K562 (cell line): ENCODE data around the gene MN1. TPM values are rescaled to one million over a fixed set of nuclear protein-coding genes. Genes with fewer than 3 reads are reported as not detected.

ENCODE experiments used
- ATAC-seq: fragments of 200-7000 bp; cut with Tn5 transposase; 3 replicates; pipeline ENCODE4 v1.9.1; 2020; ENCODE audit warnings: moderate library complexity
- BruUV-seq: library from RNA; stranded (reverse); fragments of 400-500 nt; replicated peaks from 2 replicates; lab custom pipeline; 2021; lab: Mats Ljungman, UMichigan
- CTCF ChIA-PET: fragments of 300-600 bp; formaldehyde crosslinking; extraction: SDS; loops from one replicate; lab custom pipeline; 2021; ENCODE audit warnings: low intra/inter-chr PET ratio; lab: Yijun Ruan, JAX
- POLR2A ChIA-PET: fragments of 300-600, 350-650 bp; sonication (Branson Sonifier 250); formaldehyde crosslinking; extraction: SDS; loops from one replicate; lab custom pipeline; 2021; ENCODE audit warnings: antibody characterized with exemption, inconsistent platforms; lab: Yijun Ruan, JAX
- DNase-seq, 4 experiments: peaks; one replicate each; pipeline versions ENCODE4 v3.0.0 to v3.0.0-alpha.2; 2011 to 2018; ENCODE audit warnings: low spot score in 3 of 4, mixed read lengths in 3 of 4; ENCODE audit errors: extremely low read depth in 1 of 4
- FAIRE-seq: peaks from 2 replicates; lab custom pipeline; 2011; peaks lifted over from hg19 to GRCh38; lab: Jason Lieb, UNC
- H2AFZ ChIP-seq: 2 replicates; pipeline ENCODE4 v1.6.0; 2011; ENCODE audit warnings: low read depth, low read length, control low read depth, inconsistent platforms
- H3K27ac ChIP-seq: fragments of 200-600 bp; 3 replicates; pipeline ENCODE4 v1.8.0; 2011; ENCODE audit warnings: low read depth, mild to moderate bottlenecking, control low read depth, inconsistent platforms, low read length, moderate library complexity, mixed read lengths; ENCODE audit errors: extremely low read depth
- H3K27me3 ChIP-seq, 2 experiments: fragments of 300-600 bp in 1 of 2; 2 replicates in 1 of 2; 3 replicates in 1 of 2; pipeline versions ENCODE4 v1.6.0 to v1.8.0; 2011; ENCODE audit warnings: inconsistent platforms in 2 of 2, low read length in 2 of 2, mild to moderate bottlenecking in 1 of 2, mixed read lengths in 1 of 2, moderate library complexity in 1 of 2; ENCODE audit not compliant: control insufficient read depth in 2 of 2, insufficient read depth in 2 of 2
- H3K36me3 ChIP-seq: fragments of 300-600 bp; 3 replicates; pipeline ENCODE4 v1.8.0; 2011; ENCODE audit warnings: mild to moderate bottlenecking, low read length, inconsistent platforms; ENCODE audit not compliant: control insufficient read depth, insufficient read depth
- H3K4me1 ChIP-seq, 2 experiments: fragments of 200-600 bp in 1 of 2; replicated peaks in 1 of 2; 2 replicates in 1 of 2; 3 replicates in 1 of 2; pipeline versions ENCODE4 v1.5.1 to v1.8.0; 2011; ENCODE audit warnings: inconsistent platforms in 2 of 2, low read length in 2 of 2, mild to moderate bottlenecking in 1 of 2, mixed read lengths in 1 of 2, moderate library complexity in 1 of 2; ENCODE audit not compliant: control insufficient read depth in 2 of 2, insufficient read depth in 2 of 2
- H3K4me2 ChIP-seq: 2 replicates; pipeline ENCODE4 v1.6.1; 2011; ENCODE audit warnings: low read length, control low read depth, inconsistent platforms, mixed read lengths; ENCODE audit not compliant: insufficient read depth
- H3K4me3 ChIP-seq: fragments of 200-600 bp; sonication (generic), shearing (Covaris generic); 2 replicates; pipeline ENCODE4 v1.5.1; 2016; ENCODE audit warnings: control low read depth, inconsistent platforms
- H3K79me2 ChIP-seq: fragments of 200-600 bp; 3 replicates; pipeline ENCODE4 v1.8.0; 2011; ENCODE audit warnings: low read length, inconsistent platforms; ENCODE audit not compliant: control insufficient read depth, insufficient read depth
- H3K9ac ChIP-seq, 2 experiments: 2 replicates each; pipeline versions ENCODE4 v1.6.0 to v1.6.1; 2011; ENCODE audit warnings: low read depth in 2 of 2, low read length in 2 of 2, control low read depth in 1 of 2, inconsistent platforms in 1 of 2, mild to moderate bottlenecking in 1 of 2, mixed read lengths in 1 of 2; ENCODE audit not compliant: insufficient read depth in 1 of 2
- H3K9me1 ChIP-seq: one replicate; pipeline ENCODE4 v1.6.0; 2011; ENCODE audit warnings: inconsistent platforms, mild to moderate bottlenecking, low read length, moderate library complexity; ENCODE audit not compliant: control insufficient read depth, insufficient read depth
- H3K9me3 ChIP-seq: replicated peaks from 2 replicates; pipeline ENCODE4 v1.5.1; 2011; ENCODE audit warnings: low read depth, low read length, inconsistent platforms; ENCODE audit not compliant: control insufficient read depth, insufficient read depth
- H4K20me1 ChIP-seq: replicated peaks from 2 replicates; pipeline ENCODE4 v1.6.1; 2011; ENCODE audit warnings: low read length, inconsistent platforms, mixed read lengths; ENCODE audit not compliant: control insufficient read depth, insufficient read depth
- BCOR ChIP-seq: fragments of 450-650 bp; IDR thresholded peaks from 2 replicates; pipeline ENCODE4 v1.6.1; 2016
- BMI1 ChIP-seq: fragments of 150-350 bp; IDR thresholded peaks from 2 replicates; pipeline ENCODE4 v1.6.1; 2014; ENCODE audit warnings: low read length
- ESRRA ChIP-seq: fragments of 450-650 bp; IDR thresholded peaks from 2 replicates; pipeline ENCODE4 v1.6.1; 2014; ENCODE audit warnings: low read depth, mild to moderate bottlenecking, moderate library complexity, borderline replicate concordance
- SUPT5H ChIP-seq: fragments of 450-650 bp; IDR thresholded peaks from 2 replicates; pipeline ENCODE4 v1.6.1; 2016
- ZBTB1 ChIP-seq: sonication (generic); formaldehyde crosslinking; IDR thresholded peaks from 2 replicates; pipeline ENCODE4 v1.8.1; 2023; ENCODE audit warnings: missing genetic modification reagents, low read depth, mild to moderate bottlenecking, borderline replicate concordance
- ZNF785 ChIP-seq: fragments of 250-450 bp; sonication (Bioruptor Pico); IDR thresholded peaks from 2 replicates; pipeline ENCODE4 v1.4.0; 2020; ENCODE audit warnings: mild to moderate bottlenecking
- WGBS: fragments of 100-300 bp; shearing (Covaris generic); methylation state at CpG from one replicate; pipeline ENCODE4 v1.1.6; 2016; ENCODE audit warnings: low coverage, mixed read lengths; ENCODE audit not compliant: insufficient coverage; ENCODE audit errors: missing lambda C conversion rate; 5-methylcytosine and 5-hydroxymethylcytosine counted together
- in situ Hi-C: fragments of 300-500 bp; cut with MboI; formaldehyde crosslinking; loops from 4 replicates; pipeline ENCODE4 v1.15.0; 2018; ENCODE audit warnings: inconsistent platforms, mixed read lengths
- intact Hi-C: fragments of 100-400 bp; cut with micrococcal nuclease; formaldehyde crosslinking; loops from 2 replicates; pipeline ENCODE4 v1.14.2; 2022
- polyA plus RNA-seq, 8 experiments: library from polyadenylated mRNA; depleted of rRNA in 4 of 8; stranded (reverse) in 5 of 8; unstranded in 3 of 8; fragments of >200 nt; fragmentation: Nextera tagmentation in 2 of 8; fragmentation: Illumina TruSeq in 1 of 8; extraction: Ambion mirVana in 2 of 8; extraction: Trizol in 1 of 8; gene quantifications; 2 replicates each; pipeline versions ENCODE4 v1.2.1 to v1.2.3, GENCODE V29; 2011 to 2014; ENCODE audit warnings: inconsistent platforms in 1 of 8, missing spikeins in 1 of 8
- total RNA-seq, 7 experiments: library from RNA; depleted of rRNA in 6 of 7; stranded (reverse); fragments of >200 nt in 6 of 7; fragmentation: Illumina TruSeq in 2 of 7; extraction: Trizol in 2 of 7; gene quantifications; 2 replicates each; pipeline versions ENCODE4 v1.2.1 to v1.2.3, GENCODE V29; 2011 to 2021; ENCODE audit warnings: low replicate concordance in 1 of 7
- TF ChIP-seq, protein P1 (sequence below), 3 experiments: fragments of 200-800 bp in 1 of 3; fragments of 250-450 bp in 1 of 3; fragments of 450-650 bp in 1 of 3; sonication (Bioruptor Pico) in 1 of 3; sonication (Bioruptor generic) in 1 of 3; formaldehyde crosslinking in 1 of 3; IDR thresholded peaks; 2 replicates each; pipeline versions ENCODE4 v1.6.1 to v1.8.0; 2016 to 2022; ENCODE audit warnings: mild to moderate bottlenecking in 2 of 3, missing genetic modification characterization in 2 of 3, missing compliant biosample characterization in 1 of 3, moderate library complexity in 1 of 3

The MN1 gene
- total and polyA plus RNA-seq, 9 of the 15 experiments (the other 6 are each of a cell fraction or from before 2014, with no cell fraction given): under 0.01 to 0.05 (median 0.03) TPM; not detected in 5

GRCh38 chr22:27827604-27828587, 26.3 kb upstream of the MN1 start:
- no TSS peak for BruUV-seq
- in situ Hi-C loops: no loop called here
- no peak overlapping the region for H3K9ac ChIP-seq

More at GRCh38 chr22:27827604-27828587, 26.3 kb upstream of the MN1 start:
- intact Hi-C loops: no loop called here
- no peak for DNase-seq
- no peaks in the 10 kb centered on the region; a peak in 1 of 5 replicates for H3K27me3 ChIP-seq
- TF ChIP-seq, protein P1, sequence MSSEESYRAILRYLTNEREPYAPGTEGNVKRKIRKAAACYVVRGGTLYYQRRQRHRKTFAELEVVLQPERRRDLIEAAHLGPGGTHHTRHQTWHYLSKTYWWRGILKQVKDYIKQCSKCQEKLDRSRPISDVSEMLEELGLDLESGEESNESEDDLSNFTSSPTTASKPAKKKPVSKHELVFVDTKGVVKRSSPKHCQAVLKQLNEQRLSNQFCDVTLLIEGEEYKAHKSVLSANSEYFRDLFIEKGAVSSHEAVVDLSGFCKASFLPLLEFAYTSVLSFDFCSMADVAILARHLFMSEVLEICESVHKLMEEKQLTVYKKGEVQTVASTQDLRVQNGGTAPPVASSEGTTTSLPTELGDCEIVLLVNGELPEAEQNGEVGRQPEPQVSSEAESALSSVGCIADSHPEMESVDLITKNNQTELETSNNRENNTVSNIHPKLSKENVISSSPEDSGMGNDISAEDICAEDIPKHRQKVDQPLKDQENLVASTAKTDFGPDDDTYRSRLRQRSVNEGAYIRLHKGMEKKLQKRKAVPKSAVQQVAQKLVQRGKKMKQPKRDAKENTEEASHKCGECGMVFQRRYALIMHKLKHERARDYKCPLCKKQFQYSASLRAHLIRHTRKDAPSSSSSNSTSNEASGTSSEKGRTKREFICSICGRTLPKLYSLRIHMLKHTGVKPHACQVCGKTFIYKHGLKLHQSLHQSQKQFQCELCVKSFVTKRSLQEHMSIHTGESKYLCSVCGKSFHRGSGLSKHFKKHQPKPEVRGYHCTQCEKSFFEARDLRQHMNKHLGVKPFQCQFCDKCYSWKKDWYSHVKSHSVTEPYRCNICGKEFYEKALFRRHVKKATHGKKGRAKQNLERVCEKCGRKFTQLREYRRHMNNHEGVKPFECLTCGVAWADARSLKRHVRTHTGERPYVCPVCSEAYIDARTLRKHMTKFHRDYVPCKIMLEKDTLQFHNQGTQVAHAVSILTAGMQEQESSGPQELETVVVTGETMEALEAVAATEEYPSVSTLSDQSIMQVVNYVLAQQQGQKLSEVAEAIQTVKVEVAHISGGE (CRISPR knock-in tag; IDR thresholded peaks at IDR 0.05): no peak
- TF ChIP-seq ZNF785 (CRISPR knock-in tag) (no peak), SUPT5H (no peak), BMI1 (no peak), BCOR (no peak), ESRRA (no peak), ZBTB1 (no peak)
- H3K79me2 ChIP-seq: no peaks in the 10 kb centered on the region
- CTCF ChIA-PET: no interaction called here
- H3K4me3 ChIP-seq: no peak overlapping the region
- H2AFZ ChIP-seq: no peak overlapping the region
- H3K9me3 ChIP-seq: no peaks in the 10 kb centered on the region
- no peak for ATAC-seq
- no peak overlapping the region for H3K4me2 ChIP-seq
- no peak overlapping the region for H3K27ac ChIP-seq
- WGBS: 42% methylated on average over 19 of the region's 23 CpGs
- no peaks in the 10 kb centered on the region for H3K9me1 ChIP-seq
- POLR2A ChIA-PET: interaction anchor here (0.6 kb wide), 1 partner anchor 1439 kb away, joined by 4 read pairs; no protein-coding TSS in a partner anchor
- H3K4me1 ChIP-seq: peaks cover 0 to 4% of the 10 kb centered on the region in 2 experiments; a peak in 2 of 5 replicates
- no peaks in the 10 kb centered on the region for H3K36me3 ChIP-seq
- FAIRE-seq: no peak
- H4K20me1 ChIP-seq: no peaks in the 10 kb centered on the region
